Activated naive CD8-positive, alpha-beta T cell (primary cell): Measurements from ENCODE around the gene MZF1.
A peak's percentile ranks its signal among the peaks of the same experiment; 100 is the strongest.

Experiments
- H3K27ac Mint-ChIP-seq: one replicate; pipeline ENCODE4 v1.8.0; 2021; ENCODE audit warnings: mixed read lengths
- H3K27me3 Mint-ChIP-seq: one replicate; pipeline ENCODE4 v1.8.0; 2021; ENCODE audit warnings: mixed read lengths
- H3K36me3 Mint-ChIP-seq: one replicate; pipeline ENCODE4 v1.8.0; 2021; ENCODE audit warnings: mixed read lengths
- H3K4me1 Mint-ChIP-seq: one replicate; pipeline ENCODE4 v1.8.0; 2021; ENCODE audit warnings: low read depth, mixed read lengths
- H3K4me3 Mint-ChIP-seq: one replicate; pipeline ENCODE4 v1.8.0; 2021; ENCODE audit warnings: mild to moderate bottlenecking, mixed read lengths
- H3K9me3 Mint-ChIP-seq: one replicate; pipeline ENCODE4 v1.8.0; 2021; ENCODE audit warnings: low read depth, mixed read lengths

Gene MZF1

GRCh38 chr19:58561373-58562121 lies 11.6 kb downstream of the MZF1 start:
- peaks cover 47% of the 10 kb centered on the region for H3K4me1 Mint-ChIP-seq
- H3K9me3 Mint-ChIP-seq = no peaks in the 10 kb centered on the region
- peak overlapping the region; percentile 98 for H3K4me3 Mint-ChIP-seq
- no peaks in the 10 kb centered on the region for H3K27me3 Mint-ChIP-seq
- H3K36me3 Mint-ChIP-seq = peaks cover under 1% of the 10 kb centered on the region
- peak overlapping the region; percentile 69 for H3K27ac Mint-ChIP-seq

GRCh38 chr19:58560921-58561320 lies 12.2 kb downstream of the MZF1 start:
- H3K4me3 Mint-ChIP-seq = peak overlapping the region; percentile 98
- H3K9me3 Mint-ChIP-seq = no peaks in the 10 kb centered on the region
- H3K27me3 Mint-ChIP-seq = no peaks in the 10 kb centered on the region
- H3K36me3 Mint-ChIP-seq = peaks cover 4% of the 10 kb centered on the region
- no peak overlapping the region for H3K27ac Mint-ChIP-seq
- peaks cover 53% of the 10 kb centered on the region for H3K4me1 Mint-ChIP-seq

GRCh38 chr19:58560007-58560887 lies 12.9 kb downstream of the MZF1 start:
- Mint-ChIP-seq H3K4me1 (peaks cover 56% of the 10 kb centered on the region), H3K27me3 (no peaks in the 10 kb centered on the region), H3K4me3 (peak overlapping the region; percentile 98), H3K27ac (peak overlapping the region; percentile 99), H3K9me3 (no peaks in the 10 kb centered on the region), H3K36me3 (peaks cover 6% of the 10 kb centered on the region)

GRCh38 chr19:58559275-58560006 lies 13.7 kb downstream of the MZF1 start:
- peaks cover 6% of the 10 kb centered on the region for H3K36me3 Mint-ChIP-seq
- peaks cover 61% of the 10 kb centered on the region for H3K4me1 Mint-ChIP-seq

GRCh38 chr19:58558623-58559274 lies 14.4 kb downstream of the MZF1 start:
- H3K9me3 Mint-ChIP-seq = no peaks in the 10 kb centered on the region
- H3K27ac Mint-ChIP-seq = peak overlapping the region; percentile 99
- H3K4me3 Mint-ChIP-seq = peak overlapping the region; percentile 98
- H3K27me3 Mint-ChIP-seq = no peaks in the 10 kb centered on the region
- peaks cover 62% of the 10 kb centered on the region for H3K4me1 Mint-ChIP-seq
- peaks cover 6% of the 10 kb centered on the region for H3K36me3 Mint-ChIP-seq

More at GRCh38 chr19:58559275-58560006, 13.7 kb downstream of the MZF1 start:
- Mint-ChIP-seq H3K27ac (peak overlapping the region; percentile 99), H3K4me3 (peak overlapping the region; percentile 98), H3K9me3 (no peaks in the 10 kb centered on the region), H3K27me3 (no peaks in the 10 kb centered on the region)

- Mint-ChIP-seq H3K27ac (peak within 1 kb of the TSS; percentile 99), H3K27me3 (no peaks in the 10 kb centered on the region), H3K9me3 (no peaks in the 10 kb centered on the region), H3K36me3 (peaks cover 8% of the 10 kb centered on the region), H3K4me3 (peak within 1 kb of the TSS; percentile 98), H3K4me1 (peaks cover 59% of the 10 kb centered on the region)
These were observed 15.0 kb downstream of the MZF1 start, which contains the start of gene UBE2M for GRCh38 chr19:58558066-58558622. Gene UBE2M (minus strand): TSS chr19:58558611. CDS start chr19:58558381, 230 bp downstream.

GRCh38 chr19:58557221-58558065 lies 15.7 kb downstream of the MZF1 start:
- Mint-ChIP-seq H3K9me3 (no peaks in the 10 kb centered on the region), H3K4me3 (peak overlapping the region; percentile 93), H3K4me1 (peaks cover 62% of the 10 kb centered on the region), H3K27ac (peak overlapping the region; percentile 90), H3K36me3 (peaks cover 13% of the 10 kb centered on the region), H3K27me3 (no peaks in the 10 kb centered on the region)

GRCh38 chr19:58556622-58557220 lies 16.4 kb downstream of the MZF1 start:
- Mint-ChIP-seq H3K36me3 (peaks cover 13% of the 10 kb centered on the region), H3K9me3 (no peaks in the 10 kb centered on the region), H3K27me3 (no peaks in the 10 kb centered on the region), H3K4me3 (peak overlapping the region; percentile 93), H3K4me1 (peaks cover 63% of the 10 kb centered on the region), H3K27ac (peak overlapping the region; percentile 85)

- Mint-ChIP-seq H3K36me3 (peaks cover 13% of the 10 kb centered on the region), H3K4me1 (peaks cover 58% of the 10 kb centered on the region), H3K27me3 (no peaks in the 10 kb centered on the region), H3K9me3 (no peaks in the 10 kb centered on the region), H3K27ac (peak overlapping the region; percentile 94), H3K4me3 (peak overlapping the region; percentile 93)
These were observed 17.1 kb downstream of the MZF1 start for GRCh38 chr19:58555920-58556621.

- H3K4me3 Mint-ChIP-seq = peak overlapping the region; percentile 93
- peak overlapping the region; percentile 94 for H3K27ac Mint-ChIP-seq
- H3K9me3 Mint-ChIP-seq = no peaks in the 10 kb centered on the region
- peaks cover 54% of the 10 kb centered on the region for H3K4me1 Mint-ChIP-seq
- H3K36me3 Mint-ChIP-seq = peaks cover 13% of the 10 kb centered on the region
- no peaks in the 10 kb centered on the region for H3K27me3 Mint-ChIP-seq
These were observed 17.7 kb downstream of the MZF1 start for GRCh38 chr19:58555369-58555885.

- no peaks in the 10 kb centered on the region for H3K27me3 Mint-ChIP-seq
- peaks cover 13% of the 10 kb centered on the region for H3K36me3 Mint-ChIP-seq
- H3K9me3 Mint-ChIP-seq = no peaks in the 10 kb centered on the region
- peak within 1 kb of the TSS; percentile 94 for H3K27ac Mint-ChIP-seq
- peak within 1 kb of the TSS; percentile 93 for H3K4me3 Mint-ChIP-seq
- peaks cover 48% of the 10 kb centered on the region for H3K4me1 Mint-ChIP-seq
These were observed 18.4 kb downstream of the MZF1 start, which contains the start of gene CHMP2A for GRCh38 chr19:58554494-58555368. Gene CHMP2A (minus strand): TSS chr19:58555105. CDS start chr19:58554212, 893 bp downstream.
